ENCODE data around the gene POLA1.

DNA sequence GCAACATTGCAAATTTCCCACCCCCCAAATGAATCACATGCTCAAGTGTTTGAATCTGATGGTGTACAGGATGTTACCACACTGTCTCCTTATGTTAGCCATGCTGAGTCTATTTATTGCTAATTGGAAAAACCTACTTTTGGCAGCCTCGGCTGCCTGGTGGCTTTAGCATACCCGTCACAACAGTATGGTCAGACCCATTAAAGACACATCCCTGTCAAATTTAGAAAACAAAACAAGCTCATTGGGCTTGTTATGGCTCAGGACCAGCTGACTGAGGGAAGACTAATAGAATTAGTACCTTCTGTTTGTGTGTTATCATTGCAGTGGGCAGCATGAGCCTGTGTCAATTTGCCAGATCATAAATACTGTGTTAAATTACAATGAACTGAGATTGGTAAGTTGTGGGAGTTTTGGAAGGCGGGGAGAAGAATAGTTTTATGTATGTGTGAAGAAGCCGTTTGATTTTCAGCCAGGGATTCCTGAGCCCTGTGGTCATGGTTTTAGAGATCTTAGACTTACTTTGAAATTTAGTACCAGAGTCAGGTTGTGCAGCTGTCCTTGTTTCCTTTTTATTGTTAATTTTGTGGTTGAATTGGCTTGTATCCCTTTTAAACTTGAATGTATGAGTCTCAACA is 66.8 kb downstream of the POLA1 start:
- TF ChIP-seq POLR2A (IDR thresholded peaks at IDR 0.05; ENCODE audit: low read length) = no peak
- no peak for TF ChIP-seq GATA1 (IDR thresholded peaks at IDR 0.05; ENCODE audit: low read depth, low read length)

All from erythroblast (primary cell).